AG10803 (cell line): ENCODE measurements around the gene UBE2Q1.

Experiments
- DNase-seq: peaks from one replicate; pipeline ENCODE4 v3.0.0; 2010; ENCODE audit warnings: low read depth
- H3K4me3 ChIP-seq: 2 replicates; pipeline ENCODE4 v1.5.1; 2011; ENCODE audit warnings: mild to moderate bottlenecking, low read length, control low read depth
- CTCF ChIP-seq: conservative IDR thresholded peaks from 2 replicates; pipeline ENCODE4 v1.5.1; 2011; ENCODE audit warnings: mild to moderate bottlenecking, low read length, control low read depth, inconsistent platforms

The UBE2Q1 gene

GRCh38 chr1:154512760-154513159 is 45.7 kb downstream of the UBE2Q1 start:
- no peak for DNase-seq
- no peak for TF ChIP-seq CTCF
- no peak overlapping the region for H3K4me3 ChIP-seq

GRCh38 chr1:154503898-154504297 is 54.6 kb downstream of the UBE2Q1 start:
- TF ChIP-seq CTCF = no peak
- DNase-seq = no peak
- no peak overlapping the region for H3K4me3 ChIP-seq

GRCh38 chr1:154502744-154503115 is 55.7 kb downstream of the UBE2Q1 start:
- no peak overlapping the region for H3K4me3 ChIP-seq
- TF ChIP-seq CTCF = no peak
- DNase-seq = no peak

- DNase-seq = no peak
- TF ChIP-seq CTCF = no peak
- no peak within 1 kb of the TSS for H3K4me3 ChIP-seq
These were observed 56.3 kb downstream of the UBE2Q1 start, which contains the start of the genes SHE and TDRD10 for GRCh38 chr1:154502066-154502743. Gene SHE (minus strand): TSS chr1:154502412. CDS start chr1:154502026, 386 bp downstream. Gene TDRD10 (plus strand): TSS chr1:154502219. CDS start chr1:154506904, 4,685 bp downstream.

- TF ChIP-seq CTCF = no peak
- no peak overlapping the region for H3K4me3 ChIP-seq
- DNase-seq = no peak
These were observed 56.9 kb downstream of the UBE2Q1 start for GRCh38 chr1:154501423-154502065.

- no peak overlapping the region for H3K4me3 ChIP-seq
- TF ChIP-seq CTCF = no peak
- DNase-seq = no peak
These were observed 57.9 kb downstream of the UBE2Q1 start for GRCh38 chr1:154500533-154500932.

- no peak for TF ChIP-seq CTCF
- no peak overlapping the region for H3K4me3 ChIP-seq
- DNase-seq = no peak
These were observed 59.0 kb downstream of the UBE2Q1 start for GRCh38 chr1:154499446-154499845.
